Sigmoid colon (tissue), 4 donors: ENCODE results near the gene EPHA8.

Source experiments
- POLR2AphosphoS5 ChIP-seq, 4 donors: sonication (generic); formaldehyde crosslinking; IDR thresholded peaks; one replicate each; pipeline ENCODE4 v1.6.1; 2017; ENCODE audit warnings: antibody characterized with exemption in 4 of 4
- TF ChIP-seq, protein P1 (sequence below), 4 experiments: fragments of 450-650 bp in 3 of 4; fragments of 200-600 bp in 1 of 4; IDR thresholded peaks; one replicate each; pipeline ENCODE4 v1.5.1; 2016 to 2019; ENCODE audit warnings: antibody characterized with exemption in 4 of 4, mild to moderate bottlenecking in 3 of 4, moderate library complexity in 2 of 4

DNA sequence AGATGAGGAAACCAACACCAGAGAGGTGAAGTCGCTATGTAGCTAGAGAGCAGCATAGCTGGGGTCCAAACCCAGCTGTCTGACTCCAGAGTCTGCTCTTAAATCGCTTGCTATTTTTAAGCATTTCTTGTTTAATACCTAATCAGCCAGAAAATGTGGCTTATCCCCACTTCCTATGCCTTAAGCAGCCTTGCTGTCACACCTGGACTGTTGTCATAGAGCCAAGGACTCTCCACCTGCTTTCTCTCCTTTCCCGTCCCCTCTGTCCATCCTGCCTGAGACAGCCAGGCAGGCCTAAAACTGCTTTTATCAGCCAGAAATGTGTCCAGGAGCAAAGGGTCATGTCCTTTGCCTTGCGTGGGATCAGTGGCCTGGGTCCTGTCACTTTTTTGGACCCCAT is 28.3 kb upstream of the EPHA8 start:
- TF ChIP-seq, protein P1, sequence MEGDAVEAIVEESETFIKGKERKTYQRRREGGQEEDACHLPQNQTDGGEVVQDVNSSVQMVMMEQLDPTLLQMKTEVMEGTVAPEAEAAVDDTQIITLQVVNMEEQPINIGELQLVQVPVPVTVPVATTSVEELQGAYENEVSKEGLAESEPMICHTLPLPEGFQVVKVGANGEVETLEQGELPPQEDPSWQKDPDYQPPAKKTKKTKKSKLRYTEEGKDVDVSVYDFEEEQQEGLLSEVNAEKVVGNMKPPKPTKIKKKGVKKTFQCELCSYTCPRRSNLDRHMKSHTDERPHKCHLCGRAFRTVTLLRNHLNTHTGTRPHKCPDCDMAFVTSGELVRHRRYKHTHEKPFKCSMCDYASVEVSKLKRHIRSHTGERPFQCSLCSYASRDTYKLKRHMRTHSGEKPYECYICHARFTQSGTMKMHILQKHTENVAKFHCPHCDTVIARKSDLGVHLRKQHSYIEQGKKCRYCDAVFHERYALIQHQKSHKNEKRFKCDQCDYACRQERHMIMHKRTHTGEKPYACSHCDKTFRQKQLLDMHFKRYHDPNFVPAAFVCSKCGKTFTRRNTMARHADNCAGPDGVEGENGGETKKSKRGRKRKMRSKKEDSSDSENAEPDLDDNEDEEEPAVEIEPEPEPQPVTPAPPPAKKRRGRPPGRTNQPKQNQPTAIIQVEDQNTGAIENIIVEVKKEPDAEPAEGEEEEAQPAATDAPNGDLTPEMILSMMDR (IDR thresholded peaks at IDR 0.05): no peak
- no peak for TF ChIP-seq POLR2AphosphoS5 (IDR thresholded peaks at IDR 0.05)
